ENCODE results near the gene LMBRD1.
"Not testable (repeated sequence)": the region's sequence is repeated elsewhere in the genome, so short reads cannot be mapped to it uniquely, and the experiment has no call there.

The LMBRD1 gene

GRCh38 chr6:69796073-69796641 is 653 bp downstream of the LMBRD1 start:
- DNase-seq (ENCODE audit: low spot score), result peak; percentile 57

DNA sequence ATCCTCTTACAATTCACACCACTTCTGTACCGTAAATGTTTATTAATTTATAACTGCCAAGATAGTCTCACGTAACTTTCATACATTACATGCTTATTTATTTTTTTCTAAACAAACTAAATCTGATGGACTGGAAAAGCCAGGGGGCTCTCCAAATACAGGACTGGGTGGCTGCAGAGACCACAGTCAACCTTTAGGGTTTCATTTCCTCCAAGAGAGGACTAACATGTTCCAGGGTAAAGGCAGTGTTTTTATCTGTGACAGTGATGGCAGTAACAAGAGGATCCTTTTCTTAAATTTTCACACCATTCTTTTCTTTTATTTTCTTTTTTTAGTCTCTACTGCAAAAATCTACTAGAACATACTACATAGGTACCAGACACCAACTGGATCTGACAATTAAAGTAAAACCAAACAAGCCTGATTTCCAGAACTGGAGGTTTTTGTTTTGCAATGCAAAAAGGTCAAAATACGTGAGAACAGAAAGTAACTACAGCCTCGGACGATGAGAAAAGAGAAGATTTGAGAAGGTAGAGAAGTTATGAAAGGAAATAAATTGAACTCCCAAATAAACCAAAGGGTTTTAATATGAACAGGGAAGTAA is 1.2 kb downstream of the LMBRD1 start:
- DNase-seq (ENCODE audit: low spot score), result peak; percentile 39

- DNase-seq (ENCODE audit: low spot score), result no peak
These were observed 4.5 kb downstream of the LMBRD1 start for GRCh38 chr6:69792292-69792691.

GRCh38 chr6:69791065-69791471 is 5.7 kb downstream of the LMBRD1 start:
- no peak for DNase-seq (ENCODE audit: low spot score)

DNA sequence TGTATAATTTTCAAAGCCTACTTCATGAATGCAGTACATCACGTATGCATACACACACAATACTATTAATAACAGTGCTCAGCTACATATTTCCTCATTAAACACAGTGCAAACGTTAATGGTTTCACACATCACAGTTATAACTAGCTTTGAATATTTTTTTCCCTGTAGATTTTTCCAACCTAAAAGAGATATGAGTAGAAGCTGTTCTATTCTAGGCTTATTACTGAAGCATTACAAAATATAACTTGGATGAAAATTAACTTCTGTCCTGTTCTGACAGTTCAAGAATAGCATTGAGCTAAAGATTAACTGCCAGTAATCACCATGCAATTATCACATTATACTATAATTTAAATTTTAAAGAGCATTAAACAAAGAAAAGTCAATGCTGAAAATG is 6.2 kb downstream of the LMBRD1 start:
- DNase-seq (ENCODE audit: low spot score), result no peak

GRCh38 chr6:69789578-69789977 is 7.2 kb downstream of the LMBRD1 start:
- no peak for DNase-seq (ENCODE audit: low spot score)

DNA sequence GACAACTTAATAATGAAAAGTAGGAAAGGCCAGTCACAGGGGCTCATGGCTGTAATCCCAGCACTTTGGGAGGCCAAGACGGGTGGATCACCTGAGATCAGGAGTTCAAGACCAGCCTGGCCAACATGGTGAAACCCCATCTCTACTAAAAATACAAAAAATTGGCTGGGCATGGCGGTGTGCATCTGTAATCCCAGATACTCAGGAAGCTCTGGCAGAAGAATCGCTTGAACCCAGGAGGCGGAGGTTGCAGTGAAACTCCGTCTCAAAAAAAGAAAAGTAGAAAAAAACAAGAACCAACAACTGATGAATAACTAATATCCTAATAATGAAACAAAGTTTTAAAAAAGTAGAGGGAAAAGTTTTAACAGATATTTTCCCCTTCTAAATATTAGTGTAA is 9.4 kb downstream of the LMBRD1 start:
- DNase-seq (ENCODE audit: low spot score), result not testable (repeated sequence)

DNA sequence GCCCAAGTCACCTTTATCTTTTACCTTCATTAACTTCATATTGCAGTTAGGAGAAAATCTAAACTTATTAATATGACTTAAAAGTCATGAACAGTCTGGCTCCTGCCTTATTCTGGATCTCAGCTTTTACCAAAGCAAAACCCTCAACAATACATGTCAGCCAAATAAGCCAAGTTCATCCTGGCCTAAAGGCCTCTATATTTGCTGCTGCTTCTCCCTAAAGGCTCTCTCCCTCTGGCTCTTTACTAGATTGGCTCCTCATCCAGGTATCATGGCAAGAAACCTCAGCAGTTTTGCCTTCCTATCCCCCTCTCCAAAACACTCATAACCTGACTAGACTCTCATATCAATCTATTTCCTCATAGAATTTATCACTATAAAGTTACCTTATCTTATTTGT is 11.1 kb downstream of the LMBRD1 start:
- DNase-seq (ENCODE audit: low spot score), result no peak

DNA sequence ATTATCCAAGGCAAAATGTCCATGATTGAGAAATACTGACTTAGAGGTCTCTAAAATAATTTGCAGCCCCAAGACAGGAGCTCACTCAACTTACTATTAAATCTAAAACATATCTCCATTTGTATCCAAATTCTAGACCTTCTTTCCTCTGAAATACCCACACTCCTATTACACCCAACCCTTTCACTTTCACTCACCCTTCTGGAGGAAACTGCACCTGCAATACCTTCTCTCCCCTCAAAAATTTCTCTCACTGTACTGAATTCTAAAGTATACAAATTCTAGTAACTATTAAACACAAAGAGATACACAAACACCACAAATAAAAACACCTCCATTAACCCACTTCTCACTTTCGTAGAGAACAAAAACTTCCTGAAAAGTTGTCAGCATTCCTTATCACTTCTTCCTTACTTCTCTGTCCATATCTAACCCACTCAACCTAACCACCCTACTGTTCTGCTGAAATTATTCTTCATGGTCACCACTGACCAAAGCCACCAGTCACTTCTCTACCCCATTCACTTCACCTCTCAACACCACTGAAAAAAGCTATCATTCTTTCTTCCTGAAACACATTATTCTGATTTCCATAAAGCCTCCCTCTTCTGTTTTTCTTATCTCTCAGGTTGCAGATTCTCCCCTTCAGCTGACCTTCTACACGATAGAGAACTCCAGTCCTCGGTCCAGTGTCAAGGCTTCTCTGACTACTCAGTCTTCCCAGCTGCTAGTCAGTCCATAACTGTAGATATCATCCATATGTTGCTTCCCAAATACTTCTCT is 12.0 kb downstream of the LMBRD1 start:
- no peak for DNase-seq (ENCODE audit: low spot score)

- no peak for DNase-seq (ENCODE audit: low spot score)
These were observed 13.7 kb downstream of the LMBRD1 start for GRCh38 chr6:69783108-69783507.

- no peak for DNase-seq (ENCODE audit: low spot score)
These were observed 16.1 kb downstream of the LMBRD1 start for GRCh38 chr6:69780585-69781178.

DNA sequence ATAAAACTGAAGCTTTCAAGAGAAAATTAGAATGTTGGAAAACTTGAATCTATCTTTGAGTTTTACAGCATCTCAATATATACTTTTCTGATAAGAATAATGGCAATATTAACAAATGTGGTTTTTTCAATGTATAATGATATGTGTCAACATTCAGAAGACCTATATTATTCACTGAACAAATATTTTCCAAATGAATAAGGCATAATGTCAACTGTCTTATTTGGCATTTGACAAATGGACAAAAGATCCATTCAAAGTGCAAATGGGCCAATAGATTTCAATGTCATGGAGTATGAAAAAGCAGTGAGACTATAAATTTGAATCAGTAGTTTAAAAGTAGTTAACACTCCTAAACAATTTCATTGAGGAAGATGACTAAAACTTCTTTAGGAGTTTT is 20.9 kb downstream of the LMBRD1 start:
- DNase-seq (ENCODE audit: low spot score), result no peak

DNA sequence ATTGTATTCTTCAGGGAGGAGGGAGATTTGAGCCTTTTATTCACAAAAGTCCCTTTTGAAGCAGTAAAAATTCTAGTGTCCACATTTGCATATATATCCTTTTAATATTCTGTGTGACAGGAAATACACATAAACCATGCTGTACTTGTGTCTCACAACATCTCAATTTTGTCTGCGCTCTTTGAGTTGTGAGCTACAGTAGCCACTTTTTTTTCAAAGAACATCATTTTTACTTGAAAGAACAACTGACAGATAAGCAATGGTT is 21.3 kb downstream of the LMBRD1 start:
- no peak for DNase-seq (ENCODE audit: low spot score)

DNA sequence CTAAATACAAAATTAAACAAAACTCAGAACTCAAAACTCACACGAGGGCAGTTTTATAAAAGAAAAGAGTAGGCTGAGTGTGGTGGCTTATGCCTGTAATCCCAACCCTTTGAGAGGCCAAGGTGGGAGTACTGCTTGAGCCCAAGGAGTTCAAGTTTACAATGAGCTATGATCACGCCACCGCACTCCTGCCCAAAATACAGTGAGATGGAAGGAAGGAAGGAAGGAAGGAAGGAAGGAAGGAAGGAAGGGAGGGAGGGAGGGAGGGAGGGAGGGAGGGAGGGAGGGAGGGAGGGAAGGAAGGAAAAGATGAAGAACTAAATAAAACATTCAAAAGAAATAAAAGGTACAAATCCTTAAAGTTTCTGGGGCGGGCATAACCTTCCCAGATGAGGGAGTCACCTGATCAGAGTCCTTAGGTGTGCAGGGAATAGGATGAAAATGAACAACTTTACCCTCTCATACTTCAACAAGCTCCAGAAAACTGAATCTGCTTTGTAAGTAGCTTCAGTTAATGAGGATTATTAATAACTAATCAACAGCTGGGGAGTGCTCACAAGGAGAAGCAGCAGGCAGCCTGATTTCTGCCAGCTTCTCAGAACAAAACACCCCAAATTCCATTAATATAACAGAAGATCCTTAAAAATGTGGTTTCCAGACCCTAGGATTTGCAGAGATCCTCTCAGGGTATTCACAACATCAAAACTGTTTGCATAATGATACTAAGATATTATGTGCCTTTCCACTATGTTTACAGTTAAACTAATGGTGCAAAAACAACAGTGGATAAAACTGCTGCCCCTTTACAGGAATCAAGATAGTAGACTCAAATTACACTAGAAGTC is 21.8 kb downstream of the LMBRD1 start:
- no peak for DNase-seq (ENCODE audit: low spot score)

GRCh38 chr6:69771158-69771906 is 25.5 kb downstream of the LMBRD1 start:
- no peak for DNase-seq (ENCODE audit: low spot score)

GRCh38 chr6:69768664-69769063 is 28.1 kb downstream of the LMBRD1 start:
- no peak for DNase-seq (ENCODE audit: low spot score)

- DNase-seq (ENCODE audit: low spot score), result no peak
These were observed 33.0 kb downstream of the LMBRD1 start for GRCh38 chr6:69763763-69764162.

GRCh38 chr6:69761853-69762252 is 35.0 kb downstream of the LMBRD1 start:
- DNase-seq (ENCODE audit: low spot score), result no peak

DNA sequence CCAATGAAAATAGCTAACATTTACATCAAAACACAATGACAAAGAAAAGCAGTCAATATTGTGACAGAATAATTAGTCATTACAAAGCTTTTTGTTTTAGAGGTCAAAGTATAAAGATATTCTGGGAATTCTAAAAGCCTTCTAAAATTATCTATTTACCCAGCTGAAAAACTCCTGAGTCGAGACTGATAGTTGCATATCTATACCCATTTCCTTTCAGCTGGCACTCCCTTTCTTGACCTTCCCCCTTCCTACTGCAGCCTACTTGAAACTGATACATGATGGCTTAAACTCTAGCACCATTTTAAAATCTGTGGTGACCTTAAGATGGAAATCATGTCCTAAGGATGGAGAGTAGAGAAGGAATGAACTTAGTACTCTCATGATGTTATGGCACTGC is 38.6 kb downstream of the LMBRD1 start:
- no peak for DNase-seq (ENCODE audit: low spot score)

GRCh38 chr6:69756907-69757306 is 39.9 kb downstream of the LMBRD1 start:
- DNase-seq (ENCODE audit: low spot score), result no peak

DNA sequence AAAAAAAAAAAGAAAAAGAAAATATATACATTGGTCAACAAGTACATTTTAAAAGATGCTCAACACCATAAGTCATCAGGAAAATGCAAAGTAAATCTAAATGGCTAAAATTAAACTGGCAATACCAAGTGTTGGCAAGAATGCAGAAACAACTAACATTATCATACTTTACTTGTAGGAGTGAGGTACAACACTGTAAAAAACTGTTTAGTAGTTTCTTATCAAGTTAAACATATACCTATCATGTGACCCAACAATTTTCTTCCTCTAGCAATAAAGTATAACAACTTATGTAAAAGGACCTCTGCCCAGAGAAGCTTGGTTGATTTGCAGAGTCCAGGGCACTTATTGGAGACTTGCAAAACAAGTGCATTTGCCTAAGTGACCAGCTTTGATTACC is 40.4 kb downstream of the LMBRD1 start:
- no peak for DNase-seq (ENCODE audit: low spot score)

DNA sequence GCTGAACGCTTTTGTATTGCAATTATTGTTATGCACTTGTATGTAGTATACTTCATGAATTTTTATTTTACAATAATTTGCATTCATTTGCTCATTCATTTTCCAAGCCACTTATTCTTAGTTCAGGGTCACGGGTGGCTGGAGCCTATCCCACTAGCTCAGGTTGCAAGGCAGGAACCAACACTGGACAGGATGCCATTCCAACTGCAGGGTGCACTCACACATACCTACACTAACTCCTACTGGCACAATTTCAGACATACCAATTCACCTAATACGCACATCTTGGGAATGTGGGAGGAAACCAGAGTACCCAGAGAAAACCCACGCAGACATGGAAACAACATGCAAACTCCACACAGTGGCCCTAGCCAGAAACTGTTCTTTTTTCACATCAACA is 61.8 kb downstream of the LMBRD1 start:
- DNase-seq (ENCODE audit: low spot score), result no peak
